ENCODE measurements around the gene SIX5.

GRCh38 chr19:45768984-45769782 lies at the start of gene SIX5:
- TF ChIP-seq CTCF (conservative IDR thresholded peaks at IDR 0.05; ENCODE audit: low read length) (no peak), EZH2phosphoT487 (IDR thresholded peaks at IDR 0.05; ENCODE audit: borderline replicate concordance, low read depth, low read length) (no peak)
